Measurements from ENCODE around the gene C3.

The C3 gene

GRCh38 chr19:6732803-6733337 lies 12.4 kb upstream of the C3 start:
- H3K79me2 ChIP-seq (ENCODE audit: insufficient read depth, low read length): peaks cover 19% of the 10 kb centered on the region
- peaks cover 26% of the 10 kb centered on the region for H3K36me3 ChIP-seq (ENCODE audit: insufficient read depth, low read length)
- TF ChIP-seq CTCF (IDR thresholded peaks at IDR 0.05; ENCODE audit: borderline replicate concordance, extremely low read depth, low read length, poor library complexity, severe bottlenecking): no peak
- H3K4me2 ChIP-seq (ENCODE audit: insufficient read depth, low read length): no peak overlapping the region
- no peak overlapping the region for H3K4me3 ChIP-seq (ENCODE audit: low read depth in 1 of 2, low read length in 2 of 2)
- H3K4me1 ChIP-seq (ENCODE audit: insufficient read depth, low read length): peaks cover 20% of the 10 kb centered on the region
- DNase-seq: no peak
- H3K9me3 ChIP-seq (ENCODE audit: insufficient read depth, low read length, severe bottlenecking): no peaks in the 10 kb centered on the region
- H3K27me3 ChIP-seq (ENCODE audit: insufficient read depth, low read length, poor library complexity): no peaks in the 10 kb centered on the region
- H4K20me1 ChIP-seq (ENCODE audit: insufficient read depth, low read length): peaks cover 3% of the 10 kb centered on the region; the same call in 1 of the 2 replicates
- H3K27ac ChIP-seq (ENCODE audit: low read length): no peak overlapping the region
- H3K9ac ChIP-seq (ENCODE audit: low read depth, low read length): no peak overlapping the region
- H2AFZ ChIP-seq (ENCODE audit: low read depth, low read length): no peak overlapping the region
- no peak for ATAC-seq (ENCODE audit: insufficient read depth, low read depth)

DNA sequence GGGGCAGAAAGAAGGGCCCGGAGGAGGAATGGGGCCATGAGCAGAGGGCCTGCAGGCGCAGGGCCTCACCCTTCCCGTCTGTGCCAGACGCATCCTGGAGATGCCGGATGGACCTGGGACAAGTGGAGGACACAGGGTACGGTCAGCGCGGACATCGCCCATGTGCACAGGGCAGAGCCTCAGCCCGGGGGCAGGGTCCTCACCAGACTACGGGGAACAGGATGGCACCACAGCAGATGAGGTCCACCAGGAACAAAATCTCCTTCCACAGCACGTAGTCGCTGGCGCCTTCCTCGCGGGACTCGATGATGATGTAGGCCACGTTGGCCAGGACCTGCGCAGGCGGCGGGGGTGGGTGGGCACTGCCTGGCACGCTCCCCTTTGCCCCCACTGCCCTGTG lies 11.4 kb upstream of the C3 start:
- no peaks in the 10 kb centered on the region for H3K27me3 ChIP-seq (ENCODE audit: insufficient read depth, low read length, poor library complexity)
- no peak for DNase-seq
- TF ChIP-seq EZH2 (IDR thresholded peaks at IDR 0.05; ENCODE audit: borderline replicate concordance, low read depth, low read length, severe bottlenecking): no peak
- H2AFZ ChIP-seq (ENCODE audit: low read depth, low read length): no peak overlapping the region
- ATAC-seq (ENCODE audit: insufficient read depth, low read depth): no peak
- no peak overlapping the region for H3K4me3 ChIP-seq (ENCODE audit: low read depth in 1 of 2, low read length in 2 of 2)
- H3K4me1 ChIP-seq (ENCODE audit: insufficient read depth, low read length): peaks cover 18% of the 10 kb centered on the region
- H4K20me1 ChIP-seq (ENCODE audit: insufficient read depth, low read length): peaks cover 3% of the 10 kb centered on the region; the same call in 1 of the 2 replicates
- H3K9me3 ChIP-seq (ENCODE audit: insufficient read depth, low read length, severe bottlenecking): no peaks in the 10 kb centered on the region
- no peak overlapping the region for H3K27ac ChIP-seq (ENCODE audit: low read length)
- no peak overlapping the region for H3K9ac ChIP-seq (ENCODE audit: low read depth, low read length)
- no peak overlapping the region for H3K4me2 ChIP-seq (ENCODE audit: insufficient read depth, low read length)
- peaks cover 17% of the 10 kb centered on the region for H3K79me2 ChIP-seq (ENCODE audit: insufficient read depth, low read length)
- peaks cover 26% of the 10 kb centered on the region for H3K36me3 ChIP-seq (ENCODE audit: insufficient read depth, low read length)

DNA sequence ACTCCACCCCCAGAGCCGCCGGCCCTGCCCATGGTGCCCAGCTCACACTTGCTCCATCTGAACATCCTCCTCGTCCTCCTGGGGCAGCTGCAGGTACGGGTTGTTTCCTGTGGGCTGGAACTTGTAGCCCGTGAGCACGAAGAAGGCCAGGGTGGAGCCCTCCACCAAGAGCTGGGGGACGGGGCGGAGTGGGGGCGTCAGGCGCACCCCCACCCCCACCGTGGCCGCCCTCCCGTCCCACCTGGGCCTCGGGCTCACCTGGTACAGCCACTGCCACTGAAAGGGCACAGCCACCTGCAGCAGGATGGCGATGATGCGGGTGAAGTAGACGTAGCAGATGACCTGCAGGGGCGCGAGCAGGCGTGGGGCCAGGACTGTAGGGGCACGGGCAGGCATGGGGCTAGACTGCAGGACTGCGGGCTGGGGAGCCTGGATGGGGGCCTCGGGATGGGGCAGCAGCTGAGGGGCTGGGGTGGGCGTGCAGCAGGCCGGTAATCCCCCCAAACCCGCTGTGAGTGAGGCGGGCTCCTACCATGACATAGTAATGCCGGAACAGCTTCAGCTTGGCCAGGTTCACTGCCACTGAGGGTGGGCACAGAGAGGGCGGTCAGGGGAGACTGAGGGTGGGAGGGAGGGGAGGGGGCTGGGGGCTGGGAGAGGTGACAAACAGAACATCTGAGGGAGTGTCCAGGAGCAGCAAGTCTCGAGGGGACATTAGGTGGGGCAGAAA lies 10.7 kb upstream of the C3 start:
- Histone ChIP-seq H2AFZ (ENCODE audit: low read depth, low read length) (no peak overlapping the region), H3K9me3 (ENCODE audit: insufficient read depth, low read length, severe bottlenecking) (no peaks in the 10 kb centered on the region), H3K27me3 (ENCODE audit: insufficient read depth, low read length, poor library complexity) (no peaks in the 10 kb centered on the region), H3K4me2 (ENCODE audit: insufficient read depth, low read length) (no peak overlapping the region), H3K4me1 (ENCODE audit: insufficient read depth, low read length) (peaks cover 10% of the 10 kb centered on the region), H3K4me3 (ENCODE audit: low read depth in 1 of 2, low read length in 2 of 2) (no peak overlapping the region), H3K79me2 (ENCODE audit: insufficient read depth, low read length) (peaks cover 10% of the 10 kb centered on the region), H3K36me3 (ENCODE audit: insufficient read depth, low read length) (peaks cover 26% of the 10 kb centered on the region), H3K9ac (ENCODE audit: low read depth, low read length) (no peak overlapping the region), H4K20me1 (ENCODE audit: insufficient read depth, low read length) (peaks cover 3% of the 10 kb centered on the region; the same call in 1 of the 2 replicates), H3K27ac (ENCODE audit: low read length) (no peak overlapping the region)
- TF ChIP-seq CTCF (IDR thresholded peaks at IDR 0.05; ENCODE audit: borderline replicate concordance, extremely low read depth, low read length, poor library complexity, severe bottlenecking) (no peak), EZH2 (IDR thresholded peaks at IDR 0.05; ENCODE audit: borderline replicate concordance, low read depth, low read length, severe bottlenecking) (no peak)
- no peak for DNase-seq
- no peak for ATAC-seq (ENCODE audit: insufficient read depth, low read depth)

DNA sequence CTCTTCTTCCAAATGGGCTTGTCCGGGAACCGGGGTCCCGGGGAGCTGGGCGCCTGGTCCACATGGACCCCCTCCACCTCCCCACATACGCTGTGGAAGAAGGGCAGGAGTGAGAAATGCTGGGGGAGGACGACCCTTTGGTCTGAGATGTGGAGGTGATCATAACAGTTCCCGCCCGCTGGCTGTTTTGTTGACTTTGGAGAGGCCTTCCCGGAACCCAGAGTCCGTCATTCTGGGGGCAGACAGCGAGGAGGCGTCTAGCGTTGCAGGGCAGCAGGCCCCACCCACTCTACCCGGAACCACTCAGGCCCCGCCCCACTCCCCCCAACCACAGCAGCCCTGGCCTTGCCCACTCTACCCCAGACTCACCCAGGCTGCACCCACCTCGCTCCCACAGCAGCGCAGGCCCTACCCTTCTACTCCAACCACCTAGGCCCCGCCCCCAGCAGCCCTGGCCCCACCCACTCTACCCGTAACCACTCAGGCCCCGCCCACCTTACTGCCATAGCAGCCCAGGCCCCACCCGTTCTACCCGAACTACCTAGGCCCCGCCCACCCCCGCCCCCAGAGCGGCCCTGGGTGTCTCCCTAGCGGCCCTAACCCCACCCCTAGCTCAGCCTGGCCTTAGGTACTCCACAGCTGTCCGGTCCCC lies 9.8 kb upstream of the C3 start:
- Histone ChIP-seq H3K36me3 (ENCODE audit: insufficient read depth, low read length) (peaks cover 26% of the 10 kb centered on the region), H3K27me3 (ENCODE audit: insufficient read depth, low read length, poor library complexity) (no peaks in the 10 kb centered on the region), H2AFZ (ENCODE audit: low read depth, low read length) (no peak overlapping the region), H3K9ac (ENCODE audit: low read depth, low read length) (no peak overlapping the region), H4K20me1 (ENCODE audit: insufficient read depth, low read length) (no peaks in the 10 kb centered on the region), H3K4me3 (ENCODE audit: low read depth in 1 of 2, low read length in 2 of 2) (no peak overlapping the region), H3K4me1 (ENCODE audit: insufficient read depth, low read length) (peaks cover 2% of the 10 kb centered on the region), H3K27ac (ENCODE audit: low read length) (no peak overlapping the region), H3K79me2 (ENCODE audit: insufficient read depth, low read length) (0 out of 2 replicates have a peak, but pooled peaks cover 1% of the 10 kb centered on the region), H3K9me3 (ENCODE audit: insufficient read depth, low read length, severe bottlenecking) (no peaks in the 10 kb centered on the region), H3K4me2 (ENCODE audit: insufficient read depth, low read length) (no peak overlapping the region)
- peak; percentile 48; the same call in 1 of the 3 replicates for ATAC-seq (ENCODE audit: insufficient read depth, low read depth)
- TF ChIP-seq EZH2 (IDR thresholded peaks at IDR 0.05; ENCODE audit: borderline replicate concordance, low read depth, low read length, severe bottlenecking): no peak
- peak; percentile 46 for DNase-seq

Data from DND-41 (cell line).